ENCODE measurements around the gene DCTN4. TPM values are rescaled to one million over a fixed set of nuclear protein-coding genes. Genes with fewer than 3 reads are reported as not detected.

Gene DCTN4
- total RNA-seq, 4 donors from 2014 or later: 49.8 to 78.6 (median 55.2) TPM

- Histone ChIP-seq H3K27ac (no peak overlapping the region), H3K36me3 (peaks cover 4 to 78% of the 10 kb centered on the region in 2 donors), H3K9me3 (no peaks in the 10 kb centered on the region), H3K4me1 (no peaks in the 10 kb centered on the region), H3K4me3 (no peak overlapping the region), H3K27me3 (no peaks in the 10 kb centered on the region)
- ATAC-seq: no peak
- TF ChIP-seq POLR2A (IDR thresholded peaks at IDR 0.05) (no peak), CTCF (IDR thresholded peaks at IDR 0.05) (peak in 1 of 4 experiments; percentile 34)
- 40 to 48% methylated on average over 2 of the region's 2 CpGs for WGBS, 2 donors (ENCODE audit: low coverage in 1 of 2)
Measured at GRCh38 chr5:150710165-150710564, 48.7 kb downstream of the DCTN4 start.

GRCh38 chr5:150706776-150707390, 51.9 kb downstream of the DCTN4 start:
- 35 to 49% methylated on average over 2 to 4 of the region's 4 CpGs for WGBS, 2 donors (ENCODE audit: low coverage in 1 of 2)
- H3K9me3 ChIP-seq: no peaks in the 10 kb centered on the region
- H3K4me1 ChIP-seq: no peaks in the 10 kb centered on the region
- no peak overlapping the region for H3K4me3 ChIP-seq
- TF ChIP-seq CTCF (IDR thresholded peaks at IDR 0.05) (no peak), EP300 (IDR thresholded peaks at IDR 0.05) (no peak), POLR2A (IDR thresholded peaks at IDR 0.05) (no peak), POLR2AphosphoS5 (IDR thresholded peaks at IDR 0.05) (no peak)
- H3K27ac ChIP-seq: no peak overlapping the region
- H3K36me3 ChIP-seq: peaks cover 4 to 45% of the 10 kb centered on the region in 2 donors
- H3K27me3 ChIP-seq: no peaks in the 10 kb centered on the region
- ATAC-seq: no peak

- peaks cover 8 to 20% (median 9%) of the 10 kb centered on the region in 3 donors for H3K4me1 ChIP-seq
- H3K4me3 ChIP-seq: no peak overlapping the region
- TF ChIP-seq EP300 (IDR thresholded peaks at IDR 0.05): no peak
- no peak for TF ChIP-seq POLR2AphosphoS5 (IDR thresholded peaks at IDR 0.05)
- no peak for TF ChIP-seq CTCF (IDR thresholded peaks at IDR 0.05)
- TF ChIP-seq POLR2A (IDR thresholded peaks at IDR 0.05): no peak
- H3K36me3 ChIP-seq: peaks cover 0 to 18% of the 10 kb centered on the region in 2 donors
- no peaks in the 10 kb centered on the region for H3K9me3 ChIP-seq
- no peaks in the 10 kb centered on the region for H3K27me3 ChIP-seq
- 55 to 78% methylated on average over 1 to 3 of the region's 3 CpGs for WGBS, 2 donors (ENCODE audit: low coverage in 1 of 2)
- H3K27ac ChIP-seq: no peak overlapping the region
- ATAC-seq: no peak
Measured at GRCh38 chr5:150703762-150704161, 55.1 kb downstream of the DCTN4 start.

- H3K36me3 ChIP-seq: peaks cover 5 to 34% of the 10 kb centered on the region in 2 donors
- no peaks in the 10 kb centered on the region for H3K9me3 ChIP-seq
- H3K4me1 ChIP-seq: peaks cover 8 to 23% (median 9%) of the 10 kb centered on the region in 3 donors
- peak within 1 kb of the TSS; percentile 94 to 99 (median 98) for H3K27ac ChIP-seq
- ATAC-seq: peak; percentile 99
- WGBS, 2 donors (ENCODE audit: low coverage in 1 of 2): 0% methylated on average over 19 to 28 of the region's 59 CpGs
- peak within 1 kb of the TSS; percentile 89 to 91 for H3K4me3 ChIP-seq
- TF ChIP-seq CTCF (IDR thresholded peaks at IDR 0.05) (peak; percentile 34 to 81 (median 55)), POLR2A (IDR thresholded peaks at IDR 0.05) (peak; percentile 65 to 70), POLR2AphosphoS5 (IDR thresholded peaks at IDR 0.05) (peak; percentile 84), EP300 (IDR thresholded peaks at IDR 0.05) (no peak)
- no peaks in the 10 kb centered on the region for H3K27me3 ChIP-seq
Measured at GRCh38 chr5:150700594-150701377, 58.0 kb downstream of the DCTN4 start, which contains the start of gene RBM22. Gene RBM22, minus strand, starts transcription at chr5:150701062. Its CDS starts 77 bp downstream, at chr5:150700985.

Measured in gastroesophageal sphincter (tissue), 4 donors.